BJ (cell line): ENCODE results near the gene GP9. TPM values are rescaled to one million over a fixed set of nuclear protein-coding genes. Genes with fewer than 3 reads are reported as not detected.

Experiments used
- CTCF ChIA-PET: fragments of 350-600 bp; formaldehyde crosslinking; extraction: SDS; loops from one replicate; lab custom pipeline; 2021; ENCODE audit warnings: antibody characterized with exemption, inconsistent platforms; lab: Yijun Ruan, JAX
- POLR2A ChIA-PET: fragments of 300-600 bp; sonication (Branson Sonifier 250); formaldehyde crosslinking; extraction: SDS; loops from one replicate; lab custom pipeline; 2021; ENCODE audit warnings: antibody characterized with exemption; lab: Charles Lee
- DNase-seq: peaks from one replicate; pipeline ENCODE4 v3.0.0-alpha.2; 2011; ENCODE audit warnings: low read depth
- H3K27me3 ChIP-seq: 2 replicates; pipeline ENCODE4 v1.6.0; 2011; ENCODE audit warnings: low read length; ENCODE audit not compliant: control insufficient read depth, insufficient read depth
- H3K36me3 ChIP-seq: 2 replicates; pipeline ENCODE4 v1.5.1; 2011; ENCODE audit warnings: low read length; ENCODE audit not compliant: control insufficient read depth, insufficient read depth
- H3K4me3 ChIP-seq: 2 replicates; pipeline ENCODE4 v1.5.1; 2011; ENCODE audit warnings: low read depth, mild to moderate bottlenecking, control low read depth, low read length
- CTCF ChIP-seq: IDR thresholded peaks from 2 replicates; pipeline ENCODE4 v1.5.1; 2011; ENCODE audit warnings: low read depth, mild to moderate bottlenecking, control low read depth, inconsistent platforms, low read length, moderate library complexity; ENCODE audit not compliant: insufficient read depth
- polyA minus RNA-seq: library from RNA; depleted of rRNA, polyadenylated mRNA; stranded (reverse); fragments of >200 nt; gene quantifications from 2 replicates; pipeline ENCODE4 v1.2.3, GENCODE V29; 2011; rRNA and poly(A)+ RNA removed
- polyA plus RNA-seq: library from polyadenylated mRNA; depleted of rRNA; stranded (reverse); fragments of >200 nt; gene quantifications from 2 replicates; pipeline ENCODE4 v1.2.3, GENCODE V29; 2011; rRNA removed

GP9 gene
- not detected in 2 replicates for polyA plus RNA-seq
- not detected in 2 replicates for polyA minus RNA-seq

- Histone ChIP-seq H3K36me3 (no peaks in the 10 kb centered on the region), H3K27me3 (peaks cover 10% of the 10 kb centered on the region), H3K4me3 (no peak within 1 kb of the TSS)
- no peak for TF ChIP-seq CTCF
- ChIA-PET CTCF (interaction anchor here (0.7 kb wide), 1 partner anchor 9 kb away, joined by 4 read pairs; no protein-coding TSS in a partner anchor), POLR2A (no interaction called here)
- DNase-seq, result no peak
Observed at GRCh38 chr3:129060276-129061022, at the start of gene GP9. TSS of gene GP9 (plus strand) at chr3:129060779. CDS start at chr3:129061740, 961 bp downstream.

- DNase-seq, result no peak
- Histone ChIP-seq H3K36me3 (no peaks in the 10 kb centered on the region), H3K27me3 (peaks cover 2% of the 10 kb centered on the region), H3K4me3 (no peak overlapping the region)
- ChIA-PET CTCF (interaction anchor here (0.8 kb wide), 1 partner anchor 43 kb away, joined by 4 read pairs; no protein-coding TSS in a partner anchor), POLR2A (no interaction called here)
- no peak for TF ChIP-seq CTCF
Observed at GRCh38 chr3:129013491-129013891, 47.1 kb upstream of the GP9 start.

- POLR2A ChIA-PET, result no interaction called here
Observed at GRCh38 chr3:129014148-129014547, 46.4 kb upstream of the GP9 start.

GRCh38 chr3:129014793-129015345 lies 45.7 kb upstream of the GP9 start:
- ChIA-PET CTCF (interaction anchor here (1.3 to 1.4 kb wide), 2 partner anchors 39 to 44 kb away, joined by 4 to 9 read pairs; no protein-coding TSS in a partner anchor), POLR2A (no interaction called here)
- Histone ChIP-seq H3K36me3 (no peaks in the 10 kb centered on the region), H3K27me3 (peaks cover 3% of the 10 kb centered on the region), H3K4me3 (no peak overlapping the region)
- TF ChIP-seq CTCF, result no peak
- no peak for DNase-seq

More at GRCh38 chr3:129014148-129014547, 46.4 kb upstream of the GP9 start:
- Histone ChIP-seq H3K36me3 (no peaks in the 10 kb centered on the region), H3K27me3 (peaks cover 3% of the 10 kb centered on the region), H3K4me3 (no peak overlapping the region)
- CTCF ChIA-PET, result interaction anchor here (1.3 kb wide), 1 partner anchor 39 kb away, joined by 4 read pairs; no protein-coding TSS in a partner anchor
- no peak for DNase-seq
- no peak for TF ChIP-seq CTCF

- POLR2A ChIA-PET, result no interaction called here
- Histone ChIP-seq H3K4me3 (no peak overlapping the region), H3K27me3 (peaks cover 4% of the 10 kb centered on the region), H3K36me3 (no peaks in the 10 kb centered on the region)
- CTCF ChIA-PET, result interaction anchor here (1.3 to 2.3 kb wide), 5 partner anchors 11 to 45 kb away, joined by 3 to 9 read pairs (median 8); no protein-coding TSS in a partner anchor
- no peak for TF ChIP-seq CTCF
- no peak for DNase-seq
Observed at GRCh38 chr3:129015388-129016105, 45.0 kb upstream of the GP9 start.
